Activated naive CD4-positive, alpha-beta T cell treated with anti-CD3 and anti-CD28 coated beads, Interleukin-2, amount 10 ng/mL, durations not matched to agents 7 days and 5 days (primary cell): Measurements from ENCODE around the gene NOPCHAP1.
"Not testable (repeated sequence)": the region's sequence is repeated elsewhere in the genome, so short reads cannot be mapped to it uniquely, and the experiment has no call there.

Experiments
- CTCF ChIA-PET: fragments of 350-600 bp; sonication (Branson Sonifier 250); formaldehyde crosslinking; loops from one replicate; lab custom pipeline; 2021; ENCODE audit warnings: antibody characterized with exemption; lab: Charles Lee
- DNase-seq: peaks from one replicate; pipeline ENCODE4 v3.0.0-alpha.2; 2020
- H3K27ac Mint-ChIP-seq: one replicate; pipeline ENCODE4 v1.8.0; 2021; ENCODE audit warnings: mild to moderate bottlenecking, moderate library complexity, mixed read lengths
- H3K27me3 Mint-ChIP-seq: one replicate; pipeline ENCODE4 v1.8.0; 2021; ENCODE audit warnings: mild to moderate bottlenecking, mixed read lengths
- H3K36me3 Mint-ChIP-seq: one replicate; pipeline ENCODE4 v1.8.0; 2021; ENCODE audit warnings: mixed read lengths
- H3K4me1 Mint-ChIP-seq: one replicate; pipeline ENCODE4 v1.8.0; 2021; ENCODE audit warnings: mixed read lengths
- H3K4me3 Mint-ChIP-seq: one replicate; pipeline ENCODE4 v1.8.0; 2021; ENCODE audit warnings: mild to moderate bottlenecking, moderate library complexity, mixed read lengths
- H3K9me3 Mint-ChIP-seq: one replicate; pipeline ENCODE4 v1.8.0; 2021; ENCODE audit warnings: mixed read lengths

The NOPCHAP1 gene, protein sequence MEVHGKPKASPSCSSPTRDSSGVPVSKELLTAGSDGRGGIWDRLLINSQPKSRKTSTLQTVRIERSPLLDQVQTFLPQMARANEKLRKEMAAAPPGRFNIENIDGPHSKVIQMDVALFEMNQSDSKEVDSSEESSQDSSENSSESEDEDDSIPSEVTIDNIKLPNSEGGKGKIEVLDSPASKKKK

DNA sequence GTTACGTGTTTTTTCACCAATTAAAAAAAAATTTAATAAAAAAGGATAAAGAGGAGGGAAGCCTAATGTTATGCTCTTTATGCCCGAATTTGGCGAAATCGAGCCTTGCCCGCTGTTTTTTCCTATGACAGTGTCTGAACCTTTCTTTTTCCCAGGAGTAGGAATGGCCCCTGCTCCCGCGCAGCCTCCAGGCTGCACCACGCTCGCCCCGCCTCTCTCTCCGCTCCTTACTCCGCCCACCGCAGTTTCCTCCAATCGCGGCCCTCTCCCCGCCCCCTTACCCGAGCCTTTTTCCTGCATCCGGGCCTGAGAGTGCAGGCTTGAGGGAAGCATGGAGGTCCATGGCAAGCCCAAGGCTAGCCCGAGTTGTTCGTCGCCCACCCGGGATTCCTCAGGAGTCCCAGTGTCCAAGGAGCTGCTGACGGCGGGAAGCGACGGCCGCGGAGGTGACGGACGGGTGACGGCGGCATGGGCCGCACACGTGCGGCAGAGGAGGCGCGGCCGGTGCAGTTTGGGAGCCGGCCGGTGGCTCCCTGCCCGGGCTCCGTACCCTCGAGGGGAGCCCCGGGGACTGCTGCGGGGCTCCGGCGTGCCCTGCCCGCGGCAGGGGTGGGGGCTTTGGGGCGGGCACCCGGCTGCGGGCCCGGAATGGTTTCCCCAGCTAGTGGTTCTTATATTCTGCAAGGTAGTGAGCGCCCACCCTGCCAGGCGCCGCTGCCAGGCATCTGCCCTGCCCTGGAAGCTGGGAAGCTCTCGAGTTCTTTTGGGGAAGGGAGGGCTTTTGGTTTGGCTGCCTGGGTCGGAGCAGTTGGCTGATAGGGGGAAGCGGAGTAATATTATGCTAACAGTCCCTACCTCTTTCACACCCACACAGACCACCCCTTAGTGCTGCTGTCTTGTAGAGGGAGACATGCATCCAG lies at the start of gene NOPCHAP1:
Gene NOPCHAP1 (plus strand): TSS at position 295 of the 920 bp plus-strand sequence. CDS start 37 bp downstream, at position 332.
- peak within 1 kb of the TSS; percentile 67 for H3K27ac Mint-ChIP-seq
- H3K27me3 Mint-ChIP-seq = peaks cover 5% of the 10 kb centered on the region
- H3K36me3 Mint-ChIP-seq = peaks cover 20% of the 10 kb centered on the region
- H3K4me3 Mint-ChIP-seq = peak within 1 kb of the TSS; percentile 79
- DNase-seq = peak; percentile 92
- CTCF ChIA-PET = no interaction called here
- peaks cover 3% of the 10 kb centered on the region for H3K9me3 Mint-ChIP-seq
- peaks cover 30% of the 10 kb centered on the region for H3K4me1 Mint-ChIP-seq

DNA sequence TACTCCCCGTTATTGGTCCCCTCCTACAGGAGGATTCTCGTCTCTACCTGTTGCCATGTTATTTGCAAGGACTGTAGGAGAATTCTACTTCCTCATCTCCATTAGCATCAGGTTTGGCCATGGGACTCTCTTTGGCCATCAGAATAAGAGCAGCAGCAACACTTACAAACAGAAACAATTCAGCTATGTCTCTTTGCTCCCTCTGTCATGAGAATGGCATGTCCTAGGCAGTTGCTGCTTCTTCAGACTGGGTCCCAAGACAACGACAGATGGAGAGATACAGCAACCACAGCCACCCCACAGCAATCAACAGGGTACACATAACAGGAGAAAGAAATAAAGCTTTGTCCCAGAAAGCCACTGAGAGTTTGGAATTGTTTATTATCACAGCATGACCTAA lies 47.7 kb upstream of the NOPCHAP1 start:
- no peak overlapping the region for H3K4me3 Mint-ChIP-seq
- H3K27ac Mint-ChIP-seq = no peak overlapping the region
- H3K36me3 Mint-ChIP-seq = no peaks in the 10 kb centered on the region
- CTCF ChIA-PET = no interaction called here
- no peak for DNase-seq
- H3K4me1 Mint-ChIP-seq = no peaks in the 10 kb centered on the region
- peaks cover 2% of the 10 kb centered on the region for H3K9me3 Mint-ChIP-seq
- peaks cover 11% of the 10 kb centered on the region for H3K27me3 Mint-ChIP-seq

DNA sequence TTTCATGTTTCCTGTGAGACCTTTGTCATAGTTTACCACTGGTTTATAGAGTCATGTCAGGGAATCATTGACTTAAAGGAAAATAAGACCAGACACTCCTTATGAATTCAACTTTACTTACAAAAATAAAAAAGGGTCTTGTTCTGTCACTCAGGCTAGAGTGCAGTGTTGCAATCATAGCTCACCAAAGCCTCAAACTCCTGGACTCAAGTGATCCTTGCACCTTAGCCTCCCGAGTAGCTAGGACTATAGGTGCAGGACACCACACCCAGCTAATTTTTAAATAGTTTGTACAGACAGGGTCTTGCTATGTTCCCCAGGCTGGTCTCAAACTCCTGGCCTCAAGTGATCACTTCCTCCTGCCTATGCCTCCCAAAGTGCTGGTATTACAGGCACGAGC lies 47.0 kb upstream of the NOPCHAP1 start:
- H3K4me3 Mint-ChIP-seq = no peak overlapping the region
- peaks cover 14% of the 10 kb centered on the region for H3K27me3 Mint-ChIP-seq
- H3K4me1 Mint-ChIP-seq = no peaks in the 10 kb centered on the region
- no peak for DNase-seq
- H3K27ac Mint-ChIP-seq = no peak overlapping the region
- H3K9me3 Mint-ChIP-seq = peaks cover 4% of the 10 kb centered on the region
- no peaks in the 10 kb centered on the region for H3K36me3 Mint-ChIP-seq
- CTCF ChIA-PET = no interaction called here

DNA sequence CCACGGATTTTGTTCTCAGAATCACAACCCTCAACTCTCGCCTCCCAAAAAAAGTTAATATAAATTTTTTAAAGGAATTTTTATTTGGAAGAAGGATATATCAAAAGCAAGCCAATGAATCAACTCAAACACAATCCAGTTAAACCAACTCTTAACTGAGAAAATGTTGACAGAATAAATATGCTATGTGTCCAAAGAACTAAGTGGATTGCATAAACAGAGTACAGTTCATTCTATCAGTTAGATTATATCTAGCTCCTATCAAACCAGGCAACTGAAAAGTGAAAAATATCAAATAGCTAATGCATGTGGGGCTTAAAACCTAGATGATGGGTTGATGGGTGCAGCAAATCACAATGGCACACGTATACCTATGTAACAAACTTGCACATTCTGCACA lies 44.7 kb upstream of the NOPCHAP1 start:
- Mint-ChIP-seq H3K27me3 (peaks cover 26% of the 10 kb centered on the region), H3K9me3 (peaks cover 4% of the 10 kb centered on the region), H3K36me3 (no peaks in the 10 kb centered on the region), H3K4me3 (no peak overlapping the region), H3K27ac (no peak overlapping the region), H3K4me1 (no peaks in the 10 kb centered on the region)
- CTCF ChIA-PET = no interaction called here
- no peak for DNase-seq

DNA sequence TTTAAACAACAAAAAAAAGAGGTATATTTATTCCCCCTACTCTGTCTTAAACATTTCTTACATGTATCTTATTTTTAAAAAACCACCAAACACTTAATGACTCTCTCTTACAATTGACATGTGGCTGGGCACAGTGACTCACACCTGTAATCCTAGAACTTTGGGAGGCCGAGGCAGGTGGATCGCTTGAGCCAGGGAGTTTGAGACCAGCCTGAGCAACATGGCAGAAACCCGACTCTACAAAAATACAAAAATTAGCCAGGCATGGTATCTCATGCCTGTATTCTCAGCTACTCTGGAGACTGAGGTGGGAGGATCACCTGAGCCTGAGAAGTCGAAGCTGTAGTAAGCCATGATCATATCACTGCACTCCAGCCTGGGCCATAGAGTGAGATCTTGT lies 44.0 kb upstream of the NOPCHAP1 start:
- Mint-ChIP-seq H3K4me1 (no peaks in the 10 kb centered on the region), H3K36me3 (no peaks in the 10 kb centered on the region), H3K27ac (no peak overlapping the region), H3K4me3 (no peak overlapping the region), H3K27me3 (peaks cover 26% of the 10 kb centered on the region), H3K9me3 (peaks cover 4% of the 10 kb centered on the region)
- no peak for DNase-seq
- CTCF ChIA-PET = no interaction called here

DNA sequence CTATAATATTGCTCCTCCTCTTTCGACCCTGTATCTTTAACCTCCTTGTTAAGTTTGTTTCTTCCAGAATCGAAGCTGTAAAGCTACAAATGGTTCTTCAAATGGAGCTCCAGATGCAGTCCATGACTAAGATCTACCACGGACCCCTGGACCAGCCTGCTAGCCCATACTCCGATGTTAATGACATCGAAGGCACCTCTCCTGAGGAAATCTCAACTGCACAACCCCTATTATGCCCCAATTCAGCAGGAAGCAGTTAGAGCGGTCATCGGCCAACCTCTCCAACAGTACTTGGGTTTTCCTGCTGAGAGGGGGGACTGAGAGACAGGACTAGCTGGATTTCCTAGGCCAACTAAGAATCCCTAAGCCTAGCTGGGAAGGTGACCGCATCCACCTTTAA lies 42.7 kb upstream of the NOPCHAP1 start:
- H3K36me3 Mint-ChIP-seq, DNase-seq, H3K9me3 Mint-ChIP-seq, H3K4me1 Mint-ChIP-seq, H3K4me3 Mint-ChIP-seq, H3K27ac Mint-ChIP-seq, CTCF ChIA-PET: not testable (repeated sequence)
- peaks cover 26% of the 10 kb centered on the region for H3K27me3 Mint-ChIP-seq

DNA sequence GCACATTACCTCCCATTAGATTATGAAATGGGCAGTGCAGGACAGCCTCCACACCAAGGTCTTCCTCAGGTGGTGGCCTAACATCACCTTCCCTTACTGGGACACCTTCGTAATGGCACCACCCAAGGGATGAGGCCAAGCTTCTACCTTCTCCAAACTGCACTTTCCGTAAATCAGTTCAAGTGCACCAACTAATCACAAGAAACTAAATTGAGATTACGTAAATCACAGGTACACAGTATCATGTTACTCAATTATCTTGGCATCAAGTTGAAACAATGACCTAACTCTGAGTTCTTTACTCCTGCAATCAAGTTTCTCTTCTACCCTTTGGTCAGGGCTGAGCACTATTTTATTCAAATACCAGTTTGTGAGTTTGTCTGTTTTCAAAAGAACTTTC lies 41.9 kb upstream of the NOPCHAP1 start:
- Mint-ChIP-seq H3K9me3 (peaks cover 4% of the 10 kb centered on the region), H3K4me1 (no peaks in the 10 kb centered on the region), H3K27ac (no peak overlapping the region), H3K4me3 (no peak overlapping the region), H3K27me3 (peaks cover 26% of the 10 kb centered on the region), H3K36me3 (no peaks in the 10 kb centered on the region)
- no peak for DNase-seq
- CTCF ChIA-PET = no interaction called here

DNA sequence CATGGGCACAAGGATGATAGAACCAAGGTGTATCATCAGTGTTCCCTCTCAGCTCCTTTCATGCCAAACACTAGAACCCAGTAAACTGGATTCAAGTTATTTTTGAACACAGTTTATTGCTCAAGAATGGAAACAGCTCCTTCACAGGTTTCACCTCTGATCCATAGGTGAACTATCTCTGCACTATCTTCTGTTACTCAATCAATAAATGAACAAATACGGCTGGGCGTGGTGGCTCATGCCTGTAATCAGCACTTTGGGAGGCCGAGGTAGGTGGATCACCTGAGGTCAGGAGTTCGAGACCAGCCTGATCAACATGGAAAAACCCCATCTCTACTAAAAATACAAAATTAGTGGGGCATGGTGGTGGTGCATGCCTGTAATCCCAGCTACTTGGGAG lies 37.4 kb upstream of the NOPCHAP1 start:
- H3K4me3 Mint-ChIP-seq, H3K4me1 Mint-ChIP-seq, H3K36me3 Mint-ChIP-seq, H3K27ac Mint-ChIP-seq, H3K9me3 Mint-ChIP-seq, CTCF ChIA-PET, DNase-seq: not testable (repeated sequence)
- H3K27me3 Mint-ChIP-seq = peaks cover 26% of the 10 kb centered on the region

DNA sequence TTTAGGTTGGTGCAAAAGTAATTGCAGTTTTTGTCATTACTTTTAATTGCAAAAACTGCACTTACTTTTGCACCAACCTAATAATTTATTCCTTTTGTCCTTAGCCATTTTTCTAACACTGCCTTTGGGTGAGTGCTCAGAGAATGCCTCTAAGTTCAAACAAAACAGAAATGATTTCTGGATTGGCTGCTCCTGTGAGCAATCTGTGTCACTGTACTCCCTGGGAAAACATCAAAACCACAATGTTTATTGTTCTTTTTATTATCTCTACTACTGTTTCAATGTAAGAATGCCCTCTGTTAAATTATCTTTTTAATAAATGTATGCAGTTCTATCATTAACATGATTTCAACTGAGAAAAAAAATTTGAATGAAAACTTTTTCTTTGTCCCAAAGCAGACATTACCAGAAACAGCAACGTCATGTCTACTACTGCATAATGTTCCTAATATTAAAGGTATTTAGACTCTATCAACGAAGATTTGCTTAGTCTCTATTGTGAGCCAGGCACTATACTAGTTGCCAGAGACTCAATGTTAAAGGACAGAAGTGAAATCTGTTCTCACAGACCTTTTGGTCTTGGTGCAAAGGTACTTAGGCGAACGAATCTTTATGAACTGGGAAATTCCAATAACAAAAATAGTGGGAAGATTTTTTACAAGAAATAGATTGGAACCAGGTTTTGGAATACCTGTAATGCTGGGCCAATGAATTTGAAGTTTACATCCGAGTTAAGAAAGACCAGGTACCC lies 34.2 kb upstream of the NOPCHAP1 start:
- Mint-ChIP-seq H3K9me3 (no peaks in the 10 kb centered on the region), H3K4me1 (peaks cover 2% of the 10 kb centered on the region), H3K27ac (no peak overlapping the region), H3K4me3 (no peak overlapping the region), H3K27me3 (peaks cover 38% of the 10 kb centered on the region), H3K36me3 (no peaks in the 10 kb centered on the region)
- CTCF ChIA-PET = no interaction called here
- DNase-seq = no peak

DNA sequence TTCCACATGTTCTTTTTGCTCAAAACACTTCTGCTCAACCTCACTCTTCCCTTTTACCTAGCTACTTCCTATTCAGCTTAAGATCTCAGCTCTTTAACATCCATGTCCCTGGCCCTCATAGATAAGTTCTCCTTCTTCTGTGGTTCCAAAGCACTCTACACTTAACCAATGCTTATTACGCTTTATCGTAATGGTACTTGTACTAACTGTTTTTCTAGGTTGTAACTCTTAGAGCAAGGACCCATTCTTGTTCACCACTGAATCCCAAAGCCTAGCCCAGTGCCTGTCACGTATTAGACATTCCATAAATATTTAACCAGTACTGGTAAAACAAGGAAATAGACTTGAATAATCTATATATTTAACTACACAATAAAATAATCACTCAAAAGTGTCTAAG lies 33.3 kb upstream of the NOPCHAP1 start:
- H3K4me3 Mint-ChIP-seq = no peak overlapping the region
- H3K27me3 Mint-ChIP-seq = peaks cover 47% of the 10 kb centered on the region
- peaks cover 8% of the 10 kb centered on the region for H3K4me1 Mint-ChIP-seq
- DNase-seq = no peak
- H3K27ac Mint-ChIP-seq = no peak overlapping the region
- no peaks in the 10 kb centered on the region for H3K36me3 Mint-ChIP-seq
- H3K9me3 Mint-ChIP-seq = no peaks in the 10 kb centered on the region
- CTCF ChIA-PET = no interaction called here

DNA sequence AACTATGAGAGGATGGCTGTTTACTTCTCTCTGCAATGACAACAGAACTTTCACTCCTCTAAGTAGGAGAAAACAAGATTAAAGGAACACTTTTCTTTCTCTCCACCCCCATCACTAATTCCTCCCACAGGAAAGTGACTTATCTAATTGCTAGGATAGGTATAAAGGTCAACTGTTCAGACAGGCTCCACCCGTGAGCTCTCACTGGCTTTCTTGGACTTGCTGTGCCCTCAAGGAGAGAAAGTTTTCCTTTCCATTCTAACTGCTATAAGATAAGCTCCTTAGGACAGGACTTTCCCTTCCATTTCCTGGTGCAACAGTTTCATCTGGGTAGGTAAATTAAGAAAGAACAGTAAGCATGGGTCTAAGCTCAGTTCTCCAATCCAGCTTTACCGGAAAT lies 32.8 kb upstream of the NOPCHAP1 start:
- H3K4me3 Mint-ChIP-seq = no peak overlapping the region
- H3K27me3 Mint-ChIP-seq = peaks cover 51% of the 10 kb centered on the region
- H3K4me1 Mint-ChIP-seq = peaks cover 8% of the 10 kb centered on the region
- DNase-seq = no peak
- CTCF ChIA-PET = interaction anchor here (0.6 kb wide), 1 partner anchor 100 kb away, joined by 3 read pairs; no protein-coding TSS in a partner anchor
- H3K27ac Mint-ChIP-seq = no peak overlapping the region
- H3K36me3 Mint-ChIP-seq = no peaks in the 10 kb centered on the region
- H3K9me3 Mint-ChIP-seq = no peaks in the 10 kb centered on the region

DNA sequence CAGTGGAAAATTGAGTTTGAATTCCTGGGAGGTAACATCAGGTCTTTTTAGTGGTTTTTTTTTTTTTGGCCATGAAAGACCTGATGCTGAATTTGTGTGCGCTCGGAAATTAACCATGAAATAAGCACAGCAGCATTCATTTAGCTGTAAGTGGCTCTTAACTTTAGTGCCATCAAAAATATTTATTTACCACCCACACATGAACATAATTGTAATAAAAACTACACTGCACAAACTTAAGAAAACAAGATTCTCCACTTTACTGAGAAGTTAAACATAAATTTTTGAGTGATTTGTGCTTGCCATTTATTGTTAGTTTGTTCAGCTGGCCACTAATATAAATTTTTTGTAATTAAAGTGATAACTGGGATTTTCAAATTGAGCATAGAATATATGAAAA lies 30.4 kb upstream of the NOPCHAP1 start:
- Mint-ChIP-seq H3K27me3 (peaks cover 65% of the 10 kb centered on the region), H3K4me1 (peaks cover 24% of the 10 kb centered on the region), H3K27ac (no peak overlapping the region), H3K4me3 (no peak overlapping the region), H3K9me3 (no peaks in the 10 kb centered on the region), H3K36me3 (no peaks in the 10 kb centered on the region)
- CTCF ChIA-PET = interaction anchor here (1.8 kb wide), 1 partner anchor 574 kb away, joined by 5 read pairs; no protein-coding TSS in a partner anchor
- DNase-seq = no peak

DNA sequence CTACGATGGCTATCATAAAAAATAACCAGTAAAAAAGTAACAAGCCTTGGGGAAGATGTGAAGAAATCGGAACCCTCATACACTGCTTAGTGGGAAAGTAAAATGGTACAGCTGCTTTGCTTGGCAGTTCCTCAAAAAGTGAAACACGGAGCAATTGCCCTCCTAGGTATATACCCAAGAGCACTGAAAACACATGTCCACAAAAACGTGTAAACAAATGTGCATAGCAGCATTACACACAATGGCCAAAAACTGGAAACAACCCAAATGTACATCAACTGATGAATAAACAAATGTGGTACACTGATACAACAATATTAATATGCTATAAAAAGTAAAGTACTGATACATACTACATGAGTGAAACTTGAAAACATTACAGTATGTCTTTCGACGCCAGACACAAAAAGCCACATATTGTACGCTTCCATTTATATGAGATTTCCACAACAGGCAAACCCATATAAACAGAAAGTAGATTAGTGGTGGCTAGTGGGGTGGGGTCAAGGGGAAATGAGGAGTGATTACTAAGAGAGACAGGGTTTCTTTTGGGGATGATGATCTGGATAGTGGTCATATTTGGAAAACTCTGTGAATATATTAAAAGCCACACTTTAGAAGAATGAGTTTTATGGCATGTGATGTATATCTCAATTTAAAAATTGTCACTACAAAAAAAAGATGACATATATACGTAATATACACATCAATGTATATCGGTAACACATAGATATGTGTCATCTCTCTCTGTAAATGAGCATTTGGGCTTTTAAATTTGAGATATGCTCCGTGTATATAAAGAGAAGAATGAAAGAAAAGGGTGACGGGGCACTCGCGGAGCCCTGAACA lies 29.0 kb upstream of the NOPCHAP1 start:
- Mint-ChIP-seq H3K36me3 (no peaks in the 10 kb centered on the region), H3K27me3 (peaks cover 76% of the 10 kb centered on the region), H3K27ac (peak overlapping the region; percentile 42), H3K9me3 (no peaks in the 10 kb centered on the region), H3K4me3 (peak overlapping the region; percentile 77), H3K4me1 (peaks cover 26% of the 10 kb centered on the region)
- CTCF ChIA-PET = no interaction called here
- no peak for DNase-seq

DNA sequence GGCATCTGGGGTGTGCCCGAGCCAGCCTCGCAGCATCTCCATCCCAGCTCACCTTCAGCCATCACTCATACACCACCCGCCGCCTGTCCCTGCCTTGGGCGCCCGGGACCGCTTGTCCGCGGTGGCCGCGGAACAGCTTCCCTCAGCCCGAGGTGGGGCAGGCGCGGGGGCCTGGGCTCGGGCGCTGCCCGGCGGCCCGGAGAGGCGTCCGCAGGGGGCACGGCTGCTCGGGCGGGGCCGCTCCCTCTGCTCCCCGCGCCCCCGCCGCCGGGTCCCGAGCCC lies 28.5 kb upstream of the NOPCHAP1 start:
- peak overlapping the region; percentile 77 for H3K4me3 Mint-ChIP-seq
- H3K36me3 Mint-ChIP-seq = no peaks in the 10 kb centered on the region
- DNase-seq = peak; percentile 42
- H3K27me3 Mint-ChIP-seq = peaks cover 77% of the 10 kb centered on the region
- CTCF ChIA-PET = no interaction called here
- H3K27ac Mint-ChIP-seq = peak overlapping the region; percentile 42
- H3K4me1 Mint-ChIP-seq = peaks cover 26% of the 10 kb centered on the region
- no peaks in the 10 kb centered on the region for H3K9me3 Mint-ChIP-seq
